Ascending aorta (tissue), 2 donors: ENCODE results near the gene NDUFS3. TPM values are rescaled to one million over a fixed set of nuclear protein-coding genes. Genes with fewer than 3 reads are reported as not detected.

Experiments
- DNase-seq, 2 donors: peaks; one replicate each; pipeline ENCODE4 v3.0.0-alpha.2; 2019; ENCODE audit warnings: low spot score in 2 of 2
- H3K27ac ChIP-seq, 2 donors: fragments of 200-600 bp; sonication (generic); one replicate each; pipeline ENCODE4 v1.5.1; 2016 to 2017; ENCODE audit warnings: mild to moderate bottlenecking in 1 of 2
- H3K27me3 ChIP-seq: fragments of 200-600 bp; sonication (generic); one replicate; pipeline ENCODE4 v1.5.1; 2017
- H3K36me3 ChIP-seq, 2 donors: fragments of 200-600 bp; sonication (generic); one replicate each; pipeline ENCODE4 v1.5.1; 2016
- H3K4me1 ChIP-seq, 2 donors: fragments of 200-600 bp; sonication (generic); one replicate each; pipeline ENCODE4 v1.5.1; 2016 to 2017; ENCODE audit warnings: mild to moderate bottlenecking in 1 of 2
- H3K4me3 ChIP-seq, 2 donors: fragments of 200-600 bp; sonication (generic); one replicate each; pipeline ENCODE4 v1.5.1; 2016 to 2017; ENCODE audit warnings: mild to moderate bottlenecking in 1 of 2
- H3K9me3 ChIP-seq, 2 donors: fragments of 200-600 bp; sonication (generic); one replicate each; pipeline ENCODE4 v1.5.1; 2016
- intact Hi-C: fragments of 100-400 bp; cut with DNase I; formaldehyde crosslinking; loops from one replicate; pipeline ENCODE4 v1.15.1; 2023
- total RNA-seq: library from RNA; depleted of rRNA; stranded (reverse); fragments of >200 nt; gene quantifications from one replicate; pipeline ENCODE4 v1.1.0, GENCODE V29; 2016
- TF ChIP-seq, protein P1 (sequence below), 3 experiments: fragments of 200-600 bp in 2 of 3; fragments of 450-650 bp in 1 of 3; sonication (generic) in 2 of 3; IDR thresholded peaks; one replicate each; pipeline ENCODE4 v1.5.1; 2016 to 2019; ENCODE audit warnings: antibody characterized with exemption in 3 of 3, mild to moderate bottlenecking in 1 of 3, moderate library complexity in 1 of 3

Gene NDUFS3
- total RNA-seq, 1 donor from 2014 or later: 19.9 TPM

DNA sequence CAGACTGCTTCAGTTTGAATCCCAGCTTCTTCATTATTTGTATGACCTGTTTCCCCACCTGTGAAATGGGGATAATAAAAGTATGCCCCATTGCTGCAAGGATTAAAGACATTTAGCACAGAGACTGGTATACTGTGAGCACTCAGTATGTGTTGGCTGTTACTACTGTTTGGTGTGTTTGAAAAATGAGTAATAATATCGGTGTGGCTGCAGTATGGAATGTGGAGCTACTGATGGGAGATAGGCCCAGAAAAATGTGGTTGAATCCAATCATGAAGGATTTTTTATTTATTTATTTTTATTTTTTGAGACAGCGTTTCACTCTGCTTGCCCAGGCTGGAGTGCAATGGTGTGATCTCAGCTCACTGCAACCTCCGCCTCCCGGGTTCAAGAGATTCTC, 24.4 kb downstream of the NDUFS3 start:
- TF ChIP-seq, protein P1, sequence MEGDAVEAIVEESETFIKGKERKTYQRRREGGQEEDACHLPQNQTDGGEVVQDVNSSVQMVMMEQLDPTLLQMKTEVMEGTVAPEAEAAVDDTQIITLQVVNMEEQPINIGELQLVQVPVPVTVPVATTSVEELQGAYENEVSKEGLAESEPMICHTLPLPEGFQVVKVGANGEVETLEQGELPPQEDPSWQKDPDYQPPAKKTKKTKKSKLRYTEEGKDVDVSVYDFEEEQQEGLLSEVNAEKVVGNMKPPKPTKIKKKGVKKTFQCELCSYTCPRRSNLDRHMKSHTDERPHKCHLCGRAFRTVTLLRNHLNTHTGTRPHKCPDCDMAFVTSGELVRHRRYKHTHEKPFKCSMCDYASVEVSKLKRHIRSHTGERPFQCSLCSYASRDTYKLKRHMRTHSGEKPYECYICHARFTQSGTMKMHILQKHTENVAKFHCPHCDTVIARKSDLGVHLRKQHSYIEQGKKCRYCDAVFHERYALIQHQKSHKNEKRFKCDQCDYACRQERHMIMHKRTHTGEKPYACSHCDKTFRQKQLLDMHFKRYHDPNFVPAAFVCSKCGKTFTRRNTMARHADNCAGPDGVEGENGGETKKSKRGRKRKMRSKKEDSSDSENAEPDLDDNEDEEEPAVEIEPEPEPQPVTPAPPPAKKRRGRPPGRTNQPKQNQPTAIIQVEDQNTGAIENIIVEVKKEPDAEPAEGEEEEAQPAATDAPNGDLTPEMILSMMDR (IDR thresholded peaks at IDR 0.05): no peak
- H3K27me3 ChIP-seq: no peaks in the 10 kb centered on the region
- H3K4me3 ChIP-seq: no peak overlapping the region
- H3K4me1 ChIP-seq: no peaks in the 10 kb centered on the region
- no peaks in the 10 kb centered on the region for H3K9me3 ChIP-seq
- no peak for DNase-seq
- intact Hi-C loops: no loop called here
- no peaks in the 10 kb centered on the region for H3K36me3 ChIP-seq
- no peak overlapping the region for H3K27ac ChIP-seq

DNA sequence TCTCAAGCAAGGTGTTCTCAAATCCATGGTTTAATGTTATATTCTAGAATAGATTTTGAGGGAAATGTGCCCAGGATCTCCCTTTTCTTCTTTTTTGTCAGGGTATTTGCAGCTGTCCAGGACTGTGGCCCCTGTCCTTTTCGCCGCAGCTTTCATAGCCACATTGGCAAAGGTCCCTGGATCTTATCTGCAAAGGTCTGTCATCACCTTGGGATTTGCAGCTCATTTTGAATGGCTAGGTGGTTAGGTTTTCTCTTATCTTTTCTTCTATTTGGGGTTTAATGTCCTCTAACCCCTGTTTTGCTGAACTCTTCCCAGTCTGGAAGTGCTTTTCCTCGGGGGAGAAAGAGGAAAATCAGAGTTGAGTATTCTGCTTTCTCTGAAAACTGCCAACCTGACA, 27.0 kb downstream of the NDUFS3 start:
- H3K27ac ChIP-seq: no peak overlapping the region
- no peaks in the 10 kb centered on the region for H3K9me3 ChIP-seq
- intact Hi-C loops: no loop called here
- peaks cover 0 to 5% of the 10 kb centered on the region in 2 donors for H3K36me3 ChIP-seq
- H3K4me3 ChIP-seq: no peak overlapping the region
- TF ChIP-seq, protein P1 (IDR thresholded peaks at IDR 0.05): no peak
- no peak for DNase-seq
- no peaks in the 10 kb centered on the region for H3K27me3 ChIP-seq
- H3K4me1 ChIP-seq: no peaks in the 10 kb centered on the region

DNA sequence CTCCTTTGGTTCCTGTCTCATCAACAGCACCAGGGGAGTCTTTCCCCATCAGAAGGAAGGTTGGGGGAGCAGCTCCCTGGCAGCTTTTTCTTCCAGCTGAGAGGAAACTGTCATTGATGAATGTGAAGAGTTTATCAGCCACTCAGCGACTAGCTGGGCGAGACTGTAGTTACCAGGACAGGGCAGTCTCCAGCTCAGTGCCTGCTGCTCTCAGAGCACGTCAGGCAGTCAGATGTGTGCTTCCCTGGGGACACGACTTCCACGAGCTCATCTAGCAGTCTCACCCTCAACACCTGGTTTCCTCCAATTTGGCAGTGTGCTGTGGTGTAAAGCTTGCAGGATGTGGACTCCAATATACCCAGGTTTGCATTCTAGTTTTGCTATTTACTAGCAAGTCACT, 27.9 kb downstream of the NDUFS3 start:
- peaks cover 4 to 5% of the 10 kb centered on the region in 2 donors for H3K36me3 ChIP-seq
- no peak overlapping the region for H3K27ac ChIP-seq
- intact Hi-C loops: no loop called here
- H3K27me3 ChIP-seq: no peaks in the 10 kb centered on the region
- no peak overlapping the region for H3K4me3 ChIP-seq
- H3K4me1 ChIP-seq: no peaks in the 10 kb centered on the region
- DNase-seq: no peak
- no peaks in the 10 kb centered on the region for H3K9me3 ChIP-seq
- TF ChIP-seq, protein P1 (IDR thresholded peaks at IDR 0.05): no peak

DNA sequence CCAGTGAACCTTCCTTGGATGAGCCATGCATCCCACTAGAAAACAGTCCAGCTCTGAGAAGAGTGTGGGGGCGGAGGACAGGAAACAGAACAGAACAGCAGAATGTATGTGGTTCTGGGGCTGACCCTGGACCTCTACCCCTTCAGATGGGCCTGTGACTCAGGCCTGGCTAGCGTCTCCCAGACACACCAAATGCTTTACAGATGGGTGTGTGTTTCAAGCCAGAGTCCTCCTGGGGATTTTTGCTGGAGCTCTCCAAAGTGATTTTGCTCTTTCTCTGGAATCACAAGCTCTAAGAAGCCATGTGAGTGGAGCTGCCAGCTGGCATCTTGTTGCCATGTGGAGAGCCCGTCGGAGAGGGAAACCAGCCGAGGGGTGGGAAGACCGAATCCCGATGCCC, 28.5 kb downstream of the NDUFS3 start:
- Histone ChIP-seq H3K9me3 (no peaks in the 10 kb centered on the region), H3K4me1 (no peaks in the 10 kb centered on the region), H3K4me3 (no peak overlapping the region), H3K36me3 (peaks cover 4 to 5% of the 10 kb centered on the region in 2 donors), H3K27ac (no peak overlapping the region), H3K27me3 (no peaks in the 10 kb centered on the region)
- TF ChIP-seq, protein P1 (IDR thresholded peaks at IDR 0.05): no peak
- DNase-seq: no peak
- intact Hi-C loops: no loop called here

DNA sequence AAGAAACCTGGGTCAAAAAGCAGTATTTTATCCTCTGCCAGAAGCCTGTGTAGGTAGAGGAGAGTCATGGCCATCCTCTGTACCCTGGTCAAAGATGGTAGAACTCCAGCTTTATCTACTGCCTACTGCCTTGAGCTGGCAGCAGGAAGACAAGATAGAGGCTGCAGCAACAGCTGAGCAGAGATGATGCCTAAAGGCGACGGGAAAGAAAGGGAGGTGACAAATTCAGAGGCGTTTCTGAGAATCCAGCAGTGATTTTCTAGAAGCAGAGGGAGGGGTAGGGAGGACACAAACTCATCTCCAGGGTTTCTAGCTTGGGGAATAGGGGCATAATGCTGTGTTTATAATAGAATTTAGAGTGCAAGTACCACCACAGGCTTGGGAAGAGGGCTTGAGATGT, 30.8 kb downstream of the NDUFS3 start:
- TF ChIP-seq, protein P1 (IDR thresholded peaks at IDR 0.05): no peak
- H3K27ac ChIP-seq: no peak overlapping the region
- no peaks in the 10 kb centered on the region for H3K9me3 ChIP-seq
- H3K4me1 ChIP-seq: no peaks in the 10 kb centered on the region
- no peaks in the 10 kb centered on the region for H3K27me3 ChIP-seq
- H3K36me3 ChIP-seq: peaks cover 4 to 5% of the 10 kb centered on the region in 2 donors
- no peak for DNase-seq
- intact Hi-C loops: no loop called here
- no peak overlapping the region for H3K4me3 ChIP-seq

DNA sequence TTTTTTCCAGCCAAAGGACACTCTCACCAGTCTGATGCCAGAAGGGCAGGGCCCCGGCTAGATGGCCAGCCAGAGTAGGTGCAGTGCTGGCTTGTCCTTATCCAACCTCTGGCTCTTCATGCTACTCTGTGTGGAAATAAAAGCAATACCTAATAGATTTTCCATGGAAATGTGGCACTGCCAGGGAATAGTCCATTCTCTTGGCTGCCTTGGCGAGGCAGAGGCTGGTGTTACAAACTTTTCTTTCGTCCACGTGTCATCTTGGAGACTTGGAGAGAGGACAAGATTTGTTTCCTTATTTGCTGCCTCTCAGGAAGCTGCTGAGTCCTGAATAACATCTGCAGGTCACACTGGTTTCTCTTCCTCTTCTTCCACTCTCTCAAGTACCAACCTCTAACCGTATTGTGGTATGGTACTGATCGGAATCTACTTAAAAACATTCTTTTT, 32.5 kb downstream of the NDUFS3 start:
- H3K36me3 ChIP-seq: peaks cover 4 to 5% of the 10 kb centered on the region in 2 donors
- no peak overlapping the region for H3K27ac ChIP-seq
- no peaks in the 10 kb centered on the region for H3K27me3 ChIP-seq
- DNase-seq: no peak
- no peaks in the 10 kb centered on the region for H3K4me1 ChIP-seq
- no peak overlapping the region for H3K4me3 ChIP-seq
- intact Hi-C loops: no loop called here
- TF ChIP-seq, protein P1 (IDR thresholded peaks at IDR 0.05): no peak
- H3K9me3 ChIP-seq: no peaks in the 10 kb centered on the region
